A673 (cell line): ENCODE data around the gene ZBTB20. TPM values are rescaled to one million over a fixed set of nuclear protein-coding genes. Genes with fewer than 3 reads are reported as not detected.

ENCODE experiments used
- BruUV-seq: library from RNA; stranded (reverse); fragments of 400-500 nt; replicated peaks from 2 replicates; lab custom pipeline; 2021; lab: Mats Ljungman, UMichigan
- CTCF ChIA-PET: fragments of 300-600 bp; sonication (Branson Sonifier 250); formaldehyde crosslinking; loops from one replicate; lab custom pipeline; 2022; ENCODE audit warnings: antibody characterized with exemption; lab: Charles Lee
- POLR2A ChIA-PET: fragments of 300-600 bp; sonication (Branson Sonifier 250); formaldehyde crosslinking; loops from one replicate; lab custom pipeline; 2022; ENCODE audit warnings: antibody characterized with exemption; ENCODE audit not compliant: low non-redundant PET; lab: Charles Lee
- DNase-seq: peaks from one replicate; pipeline ENCODE4 v3.0.0-alpha.2; 2015; ENCODE audit warnings: low spot score
- H3K27ac ChIP-seq: fragments of 200-600 bp; sonication (generic); 2 replicates; pipeline ENCODE4 v1.5.1; 2016; ENCODE audit warnings: mixed run types, low read depth, mild to moderate bottlenecking, mixed read lengths, antibody characterized with exemption, low read length; ENCODE audit not compliant: poor library complexity, severe bottlenecking
- H3K27me3 ChIP-seq: fragments of 200-600 bp; sonication (generic); replicated peaks from 2 replicates; pipeline ENCODE4 v1.6.1; 2017; ENCODE audit warnings: mixed run types, low read depth, mild to moderate bottlenecking, mixed read lengths, antibody characterized with exemption, low read length; ENCODE audit not compliant: insufficient read depth, poor library complexity
- H3K36me3 ChIP-seq: fragments of 200-600 bp; sonication (generic); 2 replicates; pipeline ENCODE4 v1.6.1; 2016; ENCODE audit warnings: mixed run types, mild to moderate bottlenecking, mixed read lengths, antibody characterized with exemption, low read length; ENCODE audit not compliant: insufficient read depth, poor library complexity, severe bottlenecking
- H3K4me1 ChIP-seq: fragments of 200-600 bp; sonication (generic); 2 replicates; pipeline ENCODE4 v1.6.1; 2017; ENCODE audit warnings: mixed run types, mild to moderate bottlenecking, mixed read lengths, antibody characterized with exemption, low read length; ENCODE audit not compliant: insufficient read depth, poor library complexity, severe bottlenecking
- H3K4me3 ChIP-seq: fragments of 200-600 bp; sonication (generic); 2 replicates; pipeline ENCODE4 v1.5.1; 2016; ENCODE audit warnings: low read depth, mixed run types, mild to moderate bottlenecking, mixed read lengths, low read length; ENCODE audit not compliant: poor library complexity, severe bottlenecking
- H3K9me3 ChIP-seq: fragments of 200-600 bp; sonication (generic); 2 replicates; pipeline ENCODE4 v1.6.1; 2016; ENCODE audit warnings: mixed run types, low read depth, mild to moderate bottlenecking, mixed read lengths, antibody characterized with exemption, low read length; ENCODE audit not compliant: poor library complexity, severe bottlenecking
- EZH2 ChIP-seq: fragments of 200-600 bp; sonication (generic); IDR thresholded peaks from 2 replicates; pipeline ENCODE4 v1.6.1; 2017; ENCODE audit warnings: borderline replicate concordance, low read depth, mild to moderate bottlenecking, mixed read lengths, antibody characterized with exemption, low read length; ENCODE audit not compliant: poor library complexity, severe bottlenecking
- intact Hi-C: fragments of 100-400 bp; cut with micrococcal nuclease; formaldehyde crosslinking; loops from one replicate; pipeline ENCODE4 v1.10.0; 2022; ENCODE audit not compliant: unreplicated experiment
- total RNA-seq: library from RNA; stranded (reverse); gene quantifications from 2 replicates; pipeline ENCODE4 v1.2.3, GENCODE V29; 2021
- TF ChIP-seq, protein P1 (sequence below): fragments of 300-800, 200-600 bp; sonication (generic); conservative IDR thresholded peaks from 2 replicates; pipeline ENCODE4 v1.5.1; 2017; ENCODE audit warnings: low read depth, mild to moderate bottlenecking, antibody characterized with exemption, low read length, moderate library complexity, mixed read lengths

Gene ZBTB20
- total RNA-seq, 1 experiment from 2014 or later: 13.5 TPM

DNA sequence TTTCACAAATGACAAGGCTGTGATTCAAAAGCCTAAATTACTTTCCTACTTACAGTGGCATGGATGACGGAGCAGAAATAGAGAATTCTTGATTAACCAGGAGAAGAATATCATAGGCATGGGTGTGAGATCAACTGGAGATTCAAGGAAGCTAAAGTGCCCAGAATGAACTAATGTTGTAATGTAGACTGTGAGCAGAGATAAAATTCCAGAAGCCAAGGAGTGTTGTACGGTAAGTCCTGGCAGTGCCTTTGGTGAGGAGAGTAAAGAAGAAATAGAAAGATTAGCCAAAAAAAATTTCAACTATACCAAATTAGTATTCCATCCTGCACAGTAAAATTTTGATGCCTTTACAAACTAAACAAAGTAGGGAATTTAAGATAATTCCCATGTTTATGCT, 75.9 kb downstream of the ZBTB20 start:
- TF ChIP-seq, protein P1, sequence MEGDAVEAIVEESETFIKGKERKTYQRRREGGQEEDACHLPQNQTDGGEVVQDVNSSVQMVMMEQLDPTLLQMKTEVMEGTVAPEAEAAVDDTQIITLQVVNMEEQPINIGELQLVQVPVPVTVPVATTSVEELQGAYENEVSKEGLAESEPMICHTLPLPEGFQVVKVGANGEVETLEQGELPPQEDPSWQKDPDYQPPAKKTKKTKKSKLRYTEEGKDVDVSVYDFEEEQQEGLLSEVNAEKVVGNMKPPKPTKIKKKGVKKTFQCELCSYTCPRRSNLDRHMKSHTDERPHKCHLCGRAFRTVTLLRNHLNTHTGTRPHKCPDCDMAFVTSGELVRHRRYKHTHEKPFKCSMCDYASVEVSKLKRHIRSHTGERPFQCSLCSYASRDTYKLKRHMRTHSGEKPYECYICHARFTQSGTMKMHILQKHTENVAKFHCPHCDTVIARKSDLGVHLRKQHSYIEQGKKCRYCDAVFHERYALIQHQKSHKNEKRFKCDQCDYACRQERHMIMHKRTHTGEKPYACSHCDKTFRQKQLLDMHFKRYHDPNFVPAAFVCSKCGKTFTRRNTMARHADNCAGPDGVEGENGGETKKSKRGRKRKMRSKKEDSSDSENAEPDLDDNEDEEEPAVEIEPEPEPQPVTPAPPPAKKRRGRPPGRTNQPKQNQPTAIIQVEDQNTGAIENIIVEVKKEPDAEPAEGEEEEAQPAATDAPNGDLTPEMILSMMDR: no peak
- no peak for TF ChIP-seq EZH2
- DNase-seq: no peak
- CTCF ChIA-PET: no interaction called here
- no peaks in the 10 kb centered on the region for H3K27me3 ChIP-seq
- H3K27ac ChIP-seq: no peak overlapping the region
- POLR2A ChIA-PET: no interaction called here
- H3K36me3 ChIP-seq: no peaks in the 10 kb centered on the region
- H3K4me3 ChIP-seq: no peak overlapping the region
- no peaks in the 10 kb centered on the region for H3K4me1 ChIP-seq
- intact Hi-C loops: no loop called here
- H3K9me3 ChIP-seq: no peaks in the 10 kb centered on the region
- BruUV-seq: no TSS peak

DNA sequence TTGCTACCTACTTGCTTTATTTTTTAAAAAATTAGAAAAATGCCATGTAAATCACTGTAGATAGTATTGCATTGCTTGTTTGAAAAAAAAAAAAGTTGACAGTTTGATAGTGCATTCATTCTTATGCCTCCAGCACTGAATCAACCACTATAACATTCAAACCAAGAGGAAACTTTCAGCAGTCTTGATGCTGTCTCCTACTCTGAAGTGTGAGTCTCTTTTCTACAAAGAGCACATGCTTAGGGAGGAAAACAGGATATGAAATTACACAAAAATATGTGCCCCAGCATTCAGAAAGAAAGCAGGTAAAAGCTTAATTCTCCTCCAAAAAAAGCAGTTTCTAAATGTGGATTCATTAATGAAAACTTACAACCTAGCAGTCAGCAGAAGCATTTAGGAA, 78.3 kb downstream of the ZBTB20 start:
- no TSS peak for BruUV-seq
- no peaks in the 10 kb centered on the region for H3K36me3 ChIP-seq
- H3K27ac ChIP-seq: no peak overlapping the region
- intact Hi-C loops: no loop called here
- ChIA-PET CTCF (no interaction called here), POLR2A (interaction anchor here (0.6 kb wide), 1 partner anchor 242 kb away, joined by 3 read pairs; no protein-coding TSS in a partner anchor)
- no peaks in the 10 kb centered on the region for H3K4me1 ChIP-seq
- H3K9me3 ChIP-seq: no peaks in the 10 kb centered on the region
- no peaks in the 10 kb centered on the region for H3K27me3 ChIP-seq
- DNase-seq: no peak
- no peak for TF ChIP-seq EZH2
- TF ChIP-seq, protein P1: no peak
- no peak overlapping the region for H3K4me3 ChIP-seq

GRCh38 chr3:115062412-115062956, 84.6 kb downstream of the ZBTB20 start:
- intact Hi-C loops: no loop called here
- CTCF ChIA-PET: no interaction called here
- POLR2A ChIA-PET: no interaction called here
- TF ChIP-seq EZH2: no peak
- TF ChIP-seq, protein P1: no peak
- H3K9me3 ChIP-seq: no peaks in the 10 kb centered on the region
- no peaks in the 10 kb centered on the region for H3K27me3 ChIP-seq
- no peak for DNase-seq
- no peaks in the 10 kb centered on the region for H3K4me1 ChIP-seq
- BruUV-seq: no TSS peak
- no peak overlapping the region for H3K27ac ChIP-seq
- H3K4me3 ChIP-seq: no peak overlapping the region
- no peaks in the 10 kb centered on the region for H3K36me3 ChIP-seq
